Activated B cell treated with CpG ODN at 0.5 μM for 24 hours (primary cell): ENCODE data around the gene PLAC1. TPM values are rescaled to one million over a fixed set of nuclear protein-coding genes. Genes with fewer than 3 reads are reported as not detected.

Experiments used
- ATAC-seq: fragments of 200-7000 bp; cut with Tn5 transposase; one replicate; pipeline ENCODE4 v1.10.0; 2021; ENCODE audit warnings: low read depth, mild to moderate bottlenecking, moderate library complexity
- CTCF ChIA-PET: fragments of 350-600 bp; sonication (Branson Sonifier 250); formaldehyde crosslinking; loops from one replicate; lab custom pipeline; 2021; ENCODE audit warnings: antibody characterized with exemption; lab: Charles Lee
- POLR2A ChIA-PET: fragments of 350-600 bp; sonication (Branson Sonifier 250); formaldehyde crosslinking; loops from one replicate; lab custom pipeline; 2021; ENCODE audit warnings: antibody characterized with exemption; lab: Charles Lee
- DNase-seq: peaks from one replicate; pipeline ENCODE4 v3.0.0; 2022
- H3K27ac Mint-ChIP-seq: one replicate; pipeline ENCODE4 v1.8.0; 2020; ENCODE audit warnings: mixed read lengths
- H3K27me3 Mint-ChIP-seq: one replicate; pipeline ENCODE4 v1.8.0; 2021; ENCODE audit warnings: mixed read lengths
- H3K36me3 Mint-ChIP-seq: one replicate; pipeline ENCODE4 v1.8.0; 2021; ENCODE audit warnings: low read depth, mixed read lengths
- H3K4me1 Mint-ChIP-seq: one replicate; pipeline ENCODE4 v1.8.0; 2021; ENCODE audit warnings: mixed read lengths
- H3K4me3 Mint-ChIP-seq: one replicate; pipeline ENCODE4 v1.8.0; 2020; ENCODE audit warnings: mild to moderate bottlenecking, mixed read lengths
- H3K9me3 Mint-ChIP-seq: one replicate; pipeline ENCODE4 v1.8.0; 2020; ENCODE audit warnings: mixed read lengths
- CTCF ChIP-seq: fragments of 200-600 bp; IDR thresholded peaks from one replicate; pipeline ENCODE4 v1.8.0; 2022; ENCODE audit warnings: antibody characterized with exemption, mild to moderate bottlenecking
- intact Hi-C: fragments of 100-400 bp; cut with micrococcal nuclease; formaldehyde crosslinking; loops from one replicate; pipeline ENCODE4 v1.15.1; 2024
- total RNA-seq: library from RNA; stranded (reverse); gene quantifications from 2 replicates; pipeline ENCODE4 v1.2.3, GENCODE V29; 2022

The PLAC1 gene
- total RNA-seq, 1 donor from 2014 or later: not detected

GRCh38 chrX:134607523-134607922, 50.7 kb downstream of the PLAC1 start:
- ATAC-seq: no peak
- H3K4me3 Mint-ChIP-seq: no peak overlapping the region
- no peak overlapping the region for H3K27ac Mint-ChIP-seq
- ChIA-PET POLR2A (no interaction called here), CTCF (no interaction called here)
- H3K4me1 Mint-ChIP-seq: no peaks in the 10 kb centered on the region
- H3K27me3 Mint-ChIP-seq: peaks cover 1% of the 10 kb centered on the region
- intact Hi-C loops: no loop called here
- DNase-seq: no peak
- H3K36me3 Mint-ChIP-seq: no peaks in the 10 kb centered on the region
- TF ChIP-seq CTCF: no peak
- H3K9me3 Mint-ChIP-seq: peaks cover 2% of the 10 kb centered on the region

GRCh38 chrX:134604701-134605311, 53.5 kb downstream of the PLAC1 start:
- Mint-ChIP-seq H3K36me3 (no peaks in the 10 kb centered on the region), H3K4me3 (no peak overlapping the region), H3K9me3 (peaks cover 3% of the 10 kb centered on the region), H3K27ac (no peak overlapping the region), H3K27me3 (peaks cover 3% of the 10 kb centered on the region), H3K4me1 (no peaks in the 10 kb centered on the region)
- DNase-seq (no peak), ATAC-seq (no peak)
- TF ChIP-seq CTCF: no peak
- POLR2A ChIA-PET: no interaction called here
- intact Hi-C loops: no loop called here
- CTCF ChIA-PET: no interaction called here

- Mint-ChIP-seq H3K9me3 (peaks cover 3% of the 10 kb centered on the region), H3K27ac (no peak overlapping the region), H3K27me3 (peaks cover 3% of the 10 kb centered on the region), H3K36me3 (no peaks in the 10 kb centered on the region), H3K4me3 (no peak overlapping the region), H3K4me1 (no peaks in the 10 kb centered on the region)
- DNase-seq (no peak), ATAC-seq (no peak)
- CTCF ChIA-PET: no interaction called here
- POLR2A ChIA-PET: no interaction called here
- intact Hi-C loops: no loop called here
- no peak for TF ChIP-seq CTCF
Measured at GRCh38 chrX:134603806-134604700, 54.2 kb downstream of the PLAC1 start.

GRCh38 chrX:134602410-134602809, 55.9 kb downstream of the PLAC1 start:
- TF ChIP-seq CTCF: no peak
- intact Hi-C loops: no loop called here
- H3K4me1 Mint-ChIP-seq: no peaks in the 10 kb centered on the region
- H3K9me3 Mint-ChIP-seq: peaks cover 3% of the 10 kb centered on the region
- POLR2A ChIA-PET: no interaction called here
- no peak overlapping the region for H3K4me3 Mint-ChIP-seq
- no peak overlapping the region for H3K27ac Mint-ChIP-seq
- ATAC-seq (no peak), DNase-seq (no peak)
- CTCF ChIA-PET: no interaction called here
- H3K27me3 Mint-ChIP-seq: peaks cover 3% of the 10 kb centered on the region
- H3K36me3 Mint-ChIP-seq: no peaks in the 10 kb centered on the region

- H3K9me3 Mint-ChIP-seq: peaks cover 3% of the 10 kb centered on the region
- H3K27ac Mint-ChIP-seq: no peak overlapping the region
- H3K36me3 Mint-ChIP-seq: no peaks in the 10 kb centered on the region
- POLR2A ChIA-PET: interaction anchor here (0.7 kb wide), 1 partner anchor 168 kb away, joined by 5 read pairs; no protein-coding TSS in a partner anchor
- no peak overlapping the region for H3K4me3 Mint-ChIP-seq
- intact Hi-C loops: no loop called here
- no peak for TF ChIP-seq CTCF
- ATAC-seq (no peak), DNase-seq (no peak)
- H3K4me1 Mint-ChIP-seq: no peaks in the 10 kb centered on the region
- peaks cover 5% of the 10 kb centered on the region for H3K27me3 Mint-ChIP-seq
- CTCF ChIA-PET: no interaction called here
Measured at GRCh38 chrX:134601240-134601765, 57.0 kb downstream of the PLAC1 start.
